ENCODE results near the gene DCDC1. TPM values are rescaled to one million over a fixed set of nuclear protein-coding genes. Genes with fewer than 3 reads are reported as not detected.

The DCDC1 gene, protein sequence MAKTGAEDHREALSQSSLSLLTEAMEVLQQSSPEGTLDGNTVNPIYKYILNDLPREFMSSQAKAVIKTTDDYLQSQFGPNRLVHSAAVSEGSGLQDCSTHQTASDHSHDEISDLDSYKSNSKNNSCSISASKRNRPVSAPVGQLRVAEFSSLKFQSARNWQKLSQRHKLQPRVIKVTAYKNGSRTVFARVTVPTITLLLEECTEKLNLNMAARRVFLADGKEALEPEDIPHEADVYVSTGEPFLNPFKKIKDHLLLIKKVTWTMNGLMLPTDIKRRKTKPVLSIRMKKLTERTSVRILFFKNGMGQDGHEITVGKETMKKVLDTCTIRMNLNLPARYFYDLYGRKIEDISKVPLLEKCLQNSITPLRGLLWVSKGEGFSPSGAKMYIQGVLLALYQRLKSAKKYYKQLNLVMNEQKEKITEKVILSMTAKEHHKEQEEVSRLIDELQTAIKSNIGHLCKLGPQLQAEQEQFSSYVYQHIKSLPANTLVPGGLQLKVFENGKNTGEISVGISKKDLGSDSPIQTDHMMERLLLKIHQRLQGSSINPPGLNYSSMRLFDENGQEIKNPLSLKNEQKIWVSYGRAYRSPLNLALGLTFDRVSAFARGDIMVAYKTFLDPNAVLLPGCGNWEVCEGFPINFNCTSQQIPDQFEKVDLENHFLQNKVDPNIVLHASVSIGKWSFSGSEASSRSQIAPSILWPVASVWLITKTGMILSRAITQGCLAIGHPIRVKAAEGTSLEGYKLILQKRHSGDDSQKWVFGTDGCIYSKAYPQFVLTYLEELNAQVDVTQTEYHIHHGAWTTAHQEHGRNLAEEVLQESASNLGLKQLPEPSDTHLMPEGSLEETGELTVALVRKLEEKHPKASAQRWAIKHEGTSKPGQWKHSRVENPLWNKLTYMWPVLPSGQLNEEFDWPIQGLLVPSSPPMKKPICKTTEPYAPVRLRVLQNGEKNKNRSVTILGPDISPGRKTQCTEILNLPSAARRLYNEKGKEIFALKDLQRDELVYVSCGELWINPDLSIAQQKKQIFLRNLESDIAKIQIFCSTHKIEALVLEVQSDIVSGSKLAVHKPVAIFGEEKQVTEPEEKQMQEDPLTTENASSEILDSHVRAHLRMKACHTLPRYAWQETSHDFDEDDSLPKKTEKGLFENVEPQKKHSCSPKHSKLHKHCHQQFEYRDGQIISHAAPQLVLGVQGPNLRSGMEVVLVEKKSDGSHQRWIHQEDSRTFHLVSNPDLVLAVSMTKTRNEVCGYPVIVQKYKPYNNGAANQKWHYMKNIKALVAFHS (N-terminal part only)
- 0.03 and 0.73 TPM in 2 replicates for total RNA-seq
- polyA plus RNA-seq (2012) = 0.21 TPM

DNA sequence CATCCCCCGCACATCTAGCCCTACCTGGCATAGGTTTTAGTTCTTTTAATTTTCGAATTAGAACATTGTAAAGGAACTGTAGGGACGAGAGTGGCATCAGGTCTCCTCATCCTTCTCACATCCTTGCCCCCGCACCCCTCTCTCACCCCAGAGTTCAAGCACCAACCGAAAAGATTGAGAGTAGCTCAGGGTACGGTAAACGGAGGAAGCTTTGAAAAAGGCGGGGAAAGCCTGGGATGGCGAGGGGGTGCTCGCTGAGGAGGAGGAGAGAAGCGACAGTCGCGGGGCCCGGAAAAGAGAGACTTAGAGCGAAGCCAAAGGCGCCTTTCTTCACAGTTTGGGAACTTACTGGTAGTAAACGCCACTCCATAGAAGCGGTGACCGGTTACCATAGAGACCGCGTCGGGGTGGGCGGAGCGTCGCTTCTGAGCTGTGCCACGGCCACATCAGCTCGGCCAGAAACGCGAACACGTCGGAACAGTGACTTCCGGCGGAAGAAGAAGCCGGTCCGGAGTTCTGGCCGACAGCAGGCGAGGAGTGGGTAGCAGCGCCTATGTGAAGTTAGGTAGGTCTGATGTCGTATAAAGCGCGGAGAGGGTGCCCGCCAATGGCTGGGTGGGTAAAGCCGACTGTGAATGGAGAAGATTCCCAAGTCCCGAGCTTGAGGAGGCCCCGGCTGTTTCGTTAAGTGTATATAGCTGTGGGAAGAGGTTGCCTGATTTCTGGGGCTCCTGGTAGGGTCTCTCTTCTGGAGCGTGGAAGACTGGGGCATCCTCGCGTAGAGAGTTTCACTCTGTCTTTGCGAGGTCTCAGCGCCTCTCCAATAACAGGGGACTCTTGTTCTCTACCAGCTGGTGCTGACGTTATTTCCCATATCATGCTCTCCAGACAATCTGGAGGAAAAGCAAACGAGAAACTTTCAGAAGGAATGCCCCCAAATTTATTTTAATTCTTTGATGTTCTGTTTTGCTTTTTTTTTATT lies at the start of gene DCDC1, which contains the start of gene DNAJC24:
Gene DCDC1, minus strand, starts transcription at position 392 of the 982 bp plus-strand sequence. CDS start 41,459 bp downstream, outside the sequence.
Gene DNAJC24, plus strand, starts transcription at position 513 of the 982 bp plus-strand sequence. CDS start 889 bp downstream, outside the sequence.
- peak; percentile 92 for DNase-seq (ENCODE audit: low read depth)

DNA sequence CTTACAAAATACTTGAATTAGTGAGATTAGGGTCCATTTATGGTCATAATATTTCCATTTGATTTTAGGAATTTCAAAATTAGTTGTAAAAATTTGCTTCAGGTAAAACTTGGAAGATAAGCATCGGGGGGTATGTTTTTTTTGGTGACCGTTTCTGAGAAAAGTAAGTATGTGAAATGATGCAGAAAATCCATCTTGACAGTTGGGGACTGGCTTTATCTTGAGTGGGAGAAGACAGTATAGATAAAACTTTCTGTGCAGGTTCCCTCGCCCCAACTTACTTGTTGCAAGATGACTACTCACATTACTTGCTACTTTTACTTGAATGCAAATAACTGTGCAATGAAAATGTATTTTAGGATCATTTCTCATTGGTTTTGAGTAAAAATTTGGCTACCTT lies 49.6 kb upstream of the DCDC1 start:
- DNase-seq (ENCODE audit: low read depth) = no peak

DNA sequence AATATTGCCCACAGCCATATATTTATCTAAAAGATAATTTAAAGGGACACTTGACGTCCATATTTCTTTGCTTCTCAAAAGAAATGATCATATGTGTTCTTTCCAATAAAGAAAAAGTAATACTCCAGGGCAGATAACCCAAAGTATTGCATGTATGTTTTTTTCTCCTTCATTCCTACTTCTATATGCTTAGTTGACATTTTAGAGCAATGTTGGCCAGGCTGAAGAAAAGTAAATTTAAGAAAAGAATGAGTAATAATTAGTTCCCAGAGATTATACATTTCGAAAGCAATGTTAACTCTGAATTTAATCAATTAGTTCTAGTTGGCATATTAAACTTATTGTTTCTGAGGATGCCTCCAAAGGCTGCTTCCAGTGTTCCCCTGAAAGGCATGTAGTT lies 48.3 kb upstream of the DCDC1 start:
- DNase-seq (ENCODE audit: low read depth) = no peak

DNA sequence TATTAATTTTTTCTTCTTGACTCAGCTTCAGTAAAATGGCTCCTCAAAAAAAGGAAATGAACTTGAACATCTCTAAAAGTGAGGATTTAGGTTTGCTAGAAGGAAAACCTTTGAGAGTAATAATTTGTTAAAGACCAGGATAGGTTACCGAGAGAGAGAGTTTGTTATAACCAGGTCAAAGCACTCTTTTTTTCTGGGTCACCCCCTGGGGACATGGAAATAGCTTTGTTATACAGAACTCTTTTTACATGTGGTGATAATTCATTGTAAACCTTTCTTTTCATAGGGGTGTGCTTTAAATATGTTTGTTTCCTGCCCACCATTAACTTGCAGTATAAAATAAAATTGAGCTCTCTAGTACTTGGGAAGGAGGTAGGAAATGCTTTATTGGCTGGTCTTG lies 47.8 kb upstream of the DCDC1 start:
- no peak for DNase-seq (ENCODE audit: low read depth)

DNA sequence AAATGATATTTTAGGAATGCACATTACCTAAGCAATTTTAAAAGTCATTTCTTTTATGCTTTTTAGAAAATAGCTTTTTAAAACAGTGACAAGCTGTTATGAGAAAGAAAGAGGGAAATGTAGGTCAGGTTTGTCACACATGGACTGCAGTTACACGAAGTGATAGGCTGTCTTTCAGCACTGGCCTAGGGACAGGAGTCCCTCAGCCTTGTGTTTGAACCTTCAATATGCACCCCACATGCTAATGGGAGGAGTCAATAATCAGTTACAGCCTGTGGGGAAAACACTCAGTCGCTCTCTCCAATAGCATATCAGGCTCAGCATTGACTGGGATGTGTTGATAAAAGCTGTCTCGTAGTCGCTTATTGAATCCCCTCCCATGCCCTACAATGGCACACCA lies 45.9 kb upstream of the DCDC1 start:
- DNase-seq (ENCODE audit: low read depth) = no peak

DNA sequence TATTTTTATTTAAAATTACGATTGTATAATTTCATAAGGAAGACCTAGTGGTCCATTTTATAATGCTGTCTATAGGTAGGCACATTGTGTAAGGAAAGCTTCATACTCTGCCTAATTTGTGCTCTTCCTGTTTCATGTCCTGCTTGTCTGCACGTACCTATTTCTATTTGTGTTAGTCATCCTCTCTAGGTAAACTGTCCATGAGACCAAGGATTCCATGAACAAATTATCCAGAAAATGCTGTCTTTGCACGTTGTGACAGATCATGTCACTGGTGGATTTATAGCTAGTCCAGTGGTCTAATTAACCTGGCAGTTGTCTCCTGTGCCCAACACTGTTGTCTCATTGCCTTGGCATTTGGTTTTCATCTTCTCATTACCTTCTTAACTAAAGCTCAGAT lies 44.8 kb upstream of the DCDC1 start:
- DNase-seq (ENCODE audit: low read depth) = no peak

DNA sequence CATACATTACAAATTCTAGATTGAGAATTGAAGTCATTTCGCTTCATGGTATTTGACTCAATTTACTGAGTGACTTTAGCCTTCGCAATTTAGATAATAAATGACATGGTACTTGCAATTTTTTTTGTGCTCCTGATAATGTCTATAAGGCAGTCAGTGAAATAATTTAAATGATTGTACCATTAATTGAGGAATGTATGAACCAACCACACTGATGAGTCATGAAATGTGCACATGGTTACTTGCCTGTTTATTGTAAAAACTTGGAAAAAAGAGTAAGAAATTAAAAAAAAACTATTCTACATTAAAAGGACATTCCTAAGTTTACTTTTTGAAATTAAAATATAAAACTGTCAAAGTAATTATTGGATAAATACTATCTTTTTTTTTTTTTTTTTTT lies 43.4 kb upstream of the DCDC1 start:
- no peak for DNase-seq (ENCODE audit: low read depth)

DNA sequence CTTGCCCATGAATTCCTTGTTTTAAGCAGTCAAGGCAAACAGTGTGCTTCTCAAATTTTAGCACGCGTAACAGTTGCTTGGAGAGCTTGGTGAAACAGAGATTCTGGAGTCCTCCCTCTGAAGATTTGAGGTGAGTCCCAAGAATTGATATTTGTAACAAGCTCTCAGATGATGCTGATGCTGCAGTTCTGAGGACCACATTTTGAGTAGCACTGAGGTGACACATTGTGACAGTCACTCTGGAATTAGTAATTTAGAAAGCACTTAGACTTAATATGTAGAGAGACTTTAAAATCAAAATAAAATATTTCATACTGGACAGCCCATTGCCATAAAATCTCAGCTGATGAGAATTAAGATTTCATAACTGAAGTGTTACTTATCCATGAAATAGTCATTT lies 38.7 kb upstream of the DCDC1 start:
- no peak for DNase-seq (ENCODE audit: low read depth)

DNA sequence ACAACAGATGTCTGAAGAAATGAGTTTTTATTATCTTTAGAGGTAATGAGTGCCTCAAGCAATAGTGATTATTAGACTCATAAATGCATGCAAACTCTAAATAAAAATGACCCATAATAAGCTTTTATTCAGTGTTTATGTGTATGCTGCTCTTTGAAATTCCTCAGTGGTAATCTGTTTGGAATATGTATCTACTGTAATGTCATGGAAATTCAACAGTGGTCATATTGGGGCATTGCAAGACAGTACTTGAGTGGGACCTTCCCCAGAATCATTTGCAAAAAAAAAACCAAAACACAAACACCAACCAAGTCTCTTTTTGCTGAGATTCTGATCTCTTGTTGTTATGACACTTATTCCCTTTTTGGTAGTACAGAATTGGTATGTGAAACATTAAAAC lies 35.1 kb upstream of the DCDC1 start:
- no peak for DNase-seq (ENCODE audit: low read depth)

DNA sequence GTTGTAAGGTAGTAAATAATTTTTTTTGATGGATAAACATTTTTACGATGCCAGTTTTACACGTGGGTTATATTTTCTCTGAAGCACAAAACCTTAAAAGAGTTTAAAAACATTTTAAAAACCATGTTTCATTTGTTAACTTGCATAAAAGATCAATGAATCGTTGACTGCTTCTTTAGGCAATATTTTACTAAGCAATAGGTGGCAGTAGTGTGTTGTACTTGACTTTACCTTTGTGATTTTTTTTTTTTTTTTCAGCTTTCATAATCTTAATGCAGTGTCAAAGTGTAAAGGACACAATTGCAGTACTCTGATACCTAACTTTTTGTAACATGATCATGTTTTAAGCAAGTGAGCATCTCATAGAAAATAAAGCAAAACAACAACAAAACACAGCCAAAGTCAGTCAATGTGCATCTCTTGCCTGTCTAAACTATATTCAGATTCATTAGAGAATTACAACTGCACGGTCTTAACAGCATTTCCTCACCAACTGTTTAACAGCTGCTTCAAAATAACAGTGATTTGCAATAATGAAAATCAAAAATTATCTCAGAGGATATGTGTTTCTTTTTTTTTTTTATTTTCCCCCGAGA lies 27.8 kb upstream of the DCDC1 start:
- peak; percentile 24 for DNase-seq (ENCODE audit: low read depth)

DNA sequence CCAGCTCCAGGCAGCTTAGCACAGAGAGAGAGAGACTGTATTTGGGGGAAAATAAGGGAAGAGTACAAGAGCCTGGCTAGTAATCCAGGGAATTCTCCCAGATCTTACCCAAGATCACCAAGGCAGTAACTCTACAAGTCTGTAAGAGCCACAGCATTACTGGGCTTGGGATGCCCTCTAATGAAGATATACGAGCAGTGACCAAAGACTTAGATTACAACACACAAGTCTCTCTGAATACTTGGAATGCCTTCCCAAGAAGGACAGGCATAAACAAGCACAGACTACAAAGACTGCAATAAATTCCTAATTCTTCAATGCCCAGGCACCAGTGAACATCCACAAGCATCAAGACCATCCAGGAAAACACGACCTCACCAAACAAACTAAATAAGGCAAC lies 17.8 kb upstream of the DCDC1 start:
- DNase-seq (ENCODE audit: low read depth) = no peak

DNA sequence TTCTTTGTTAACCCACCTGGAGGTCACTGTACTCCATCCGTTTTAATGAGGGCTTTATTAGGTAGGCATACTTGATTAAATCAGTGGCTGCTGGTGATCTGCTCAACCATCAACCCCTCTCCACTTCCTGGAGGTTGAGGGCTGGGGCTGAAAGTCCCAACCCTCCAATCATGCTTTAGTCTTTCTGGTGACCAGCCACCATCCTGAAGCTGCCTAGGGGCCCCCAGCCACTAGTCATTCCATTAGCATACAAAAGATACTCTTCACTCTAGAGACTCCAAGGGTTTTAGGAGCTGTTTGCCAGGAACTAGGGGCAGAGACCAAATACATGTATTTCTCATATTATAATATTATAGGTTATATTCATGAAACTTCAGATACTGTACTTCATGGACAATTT lies 13.6 kb upstream of the DCDC1 start:
- no peak for DNase-seq (ENCODE audit: low read depth)

DNA sequence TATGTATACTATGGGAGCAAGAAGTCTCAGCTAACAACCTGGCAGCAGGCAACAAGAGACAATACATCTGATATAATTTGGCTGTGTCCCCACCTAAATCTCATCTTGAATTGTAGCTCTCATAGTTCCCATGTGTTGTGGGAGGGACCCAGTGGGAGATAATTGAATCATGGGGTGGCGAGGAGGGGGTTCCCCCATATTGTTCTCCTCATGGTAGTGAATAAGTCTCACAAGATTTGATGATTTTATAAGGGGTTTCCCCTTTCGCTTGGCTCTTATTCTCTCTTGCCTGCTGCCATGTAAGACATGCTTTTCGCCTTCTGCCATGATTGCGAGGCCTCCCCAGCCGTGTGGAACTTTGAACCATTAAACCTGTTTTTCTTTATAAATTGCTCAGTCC lies 6.3 kb upstream of the DCDC1 start:
- DNase-seq (ENCODE audit: low read depth) = no peak

DNA sequence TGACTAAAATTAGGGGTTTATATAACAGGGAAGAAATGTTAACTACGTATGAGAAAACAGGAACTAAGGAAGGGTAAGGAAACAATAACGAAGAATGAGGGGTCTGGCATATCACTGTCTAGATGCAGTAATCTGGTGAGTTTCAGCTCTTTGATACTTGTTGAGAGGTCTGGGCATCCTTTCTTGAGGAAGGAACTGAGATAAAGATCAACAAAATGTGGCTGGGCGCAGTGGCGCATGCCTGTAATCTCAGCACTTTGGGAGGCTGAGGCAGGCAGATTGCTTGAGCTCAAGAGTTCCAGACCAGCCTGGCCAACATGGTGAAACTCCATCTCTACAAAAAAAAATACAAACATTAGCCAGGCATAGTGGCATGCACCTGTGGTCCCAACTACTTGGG lies 2.7 kb downstream of the DCDC1 start:
- no peak for DNase-seq (ENCODE audit: low read depth)

DNA sequence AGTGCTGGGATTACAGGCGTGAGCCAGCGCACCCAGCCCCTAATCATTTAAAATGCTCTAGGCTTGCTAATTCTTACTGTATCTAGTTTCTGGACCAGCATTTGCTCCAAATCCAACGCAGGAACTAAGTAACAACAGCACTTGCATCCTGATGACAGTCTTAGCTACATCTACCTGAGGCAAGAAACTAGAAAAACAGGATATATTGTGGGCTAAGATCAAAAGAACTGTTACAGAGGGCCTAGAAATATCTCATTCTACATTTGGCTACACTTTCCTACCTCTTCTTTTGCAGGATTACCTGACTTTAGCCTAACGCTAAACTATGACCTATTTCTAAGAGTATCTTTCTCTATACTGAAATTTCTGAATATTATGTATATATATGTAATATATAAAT lies 7.8 kb downstream of the DCDC1 start:
- DNase-seq (ENCODE audit: low read depth) = no peak

DNA sequence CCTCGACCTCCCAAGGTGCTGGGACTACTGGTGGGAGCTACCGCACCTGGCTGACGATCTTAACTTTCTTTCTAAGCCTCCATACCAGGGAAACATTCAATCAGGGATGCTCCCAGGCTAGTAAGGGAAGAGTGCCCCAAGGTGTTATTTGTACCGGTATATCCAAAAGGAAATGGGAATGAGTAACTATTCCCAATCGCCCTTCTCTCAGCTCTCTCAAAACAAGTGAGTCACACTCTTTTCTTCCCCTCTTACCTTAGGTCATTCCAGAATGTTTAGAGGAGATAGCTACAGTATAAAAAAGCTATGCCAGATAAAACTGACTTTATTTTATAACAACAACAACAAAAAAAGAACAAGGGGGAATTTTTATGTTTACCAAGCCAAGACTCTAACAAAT lies 13.7 kb downstream of the DCDC1 start:
- no peak for DNase-seq (ENCODE audit: low read depth)

DNA sequence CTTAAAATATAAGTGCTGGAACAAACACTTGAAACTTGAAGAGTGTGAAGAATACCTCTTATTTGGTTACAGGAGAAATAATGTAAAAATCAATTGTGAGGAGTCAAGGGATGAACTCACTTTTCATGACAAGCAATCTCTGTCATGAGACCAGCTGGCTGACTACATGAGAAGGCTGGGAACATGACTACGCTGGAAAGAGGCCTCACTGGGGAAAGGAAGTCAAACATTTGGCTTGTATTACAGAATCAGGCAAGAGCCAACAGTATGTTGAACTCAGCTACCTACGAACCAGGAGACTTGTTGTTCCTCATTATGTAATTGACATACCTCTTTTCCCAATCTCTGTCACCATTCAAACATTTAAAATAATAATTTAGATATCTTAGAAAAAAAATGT lies 14.4 kb downstream of the DCDC1 start:
- peak; percentile 30 for DNase-seq (ENCODE audit: low read depth)

DNA sequence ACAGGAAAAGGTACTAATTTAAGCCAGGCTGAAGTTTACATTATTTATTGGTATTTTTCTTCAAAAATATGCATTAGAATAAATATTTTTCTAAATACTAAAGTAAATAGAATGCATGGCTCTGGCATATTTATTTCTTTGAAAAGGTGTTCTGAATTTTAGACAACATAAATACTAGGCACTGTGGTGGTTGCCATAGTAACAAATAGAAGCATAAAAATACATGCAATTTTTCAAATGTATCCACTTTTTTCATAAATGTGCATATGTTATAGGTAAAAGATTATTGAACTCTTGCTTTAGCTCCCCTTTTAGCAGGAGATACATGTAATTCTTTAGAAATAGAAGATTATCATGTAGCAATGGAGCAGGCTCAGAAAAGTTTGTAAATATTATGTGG lies 18.4 kb downstream of the DCDC1 start:
- DNase-seq (ENCODE audit: low read depth) = no peak

DNA sequence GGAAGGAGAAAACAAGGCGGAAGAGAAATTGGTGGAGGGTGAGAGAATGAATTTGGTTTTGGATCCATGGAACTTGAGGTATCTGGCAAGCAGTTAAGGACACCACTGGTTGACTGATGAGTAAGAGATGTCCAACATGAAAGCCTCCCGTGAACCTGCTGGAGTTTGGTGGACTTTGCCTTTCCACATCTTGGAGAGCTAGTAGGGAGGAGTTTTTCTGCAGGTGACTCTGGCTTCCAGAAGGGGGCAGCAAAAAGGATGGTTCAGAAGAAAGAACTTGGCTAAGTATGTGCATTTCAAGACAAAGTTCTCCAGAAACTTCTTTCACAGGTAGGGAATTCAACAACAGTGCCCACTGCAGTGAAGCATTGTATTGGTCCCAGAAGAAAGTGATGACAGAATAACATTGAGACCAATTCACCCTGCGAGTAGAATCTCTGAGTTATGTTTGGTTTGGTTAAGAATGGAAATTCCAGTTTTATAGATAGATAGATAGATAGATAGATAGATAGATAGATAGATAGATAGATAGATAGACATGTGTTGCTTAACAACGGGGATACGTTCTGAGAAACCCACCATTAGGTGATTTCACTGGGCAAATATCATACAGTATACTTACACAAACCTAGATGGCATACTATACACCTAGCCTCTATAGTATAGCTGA lies 28.5 kb downstream of the DCDC1 start:
- DNase-seq (ENCODE audit: low read depth) = peak; percentile 27

Data from myocyte (in vitro differentiated cells).